B cell (primary cell): ENCODE results near the gene IKZF2. TPM values are rescaled to one million over a fixed set of nuclear protein-coding genes. Genes with fewer than 3 reads are reported as not detected.

Experiments used
- ATAC-seq: fragments of 200-7000 bp; cut with Tn5 transposase; one replicate; pipeline ENCODE4 v1.10.0; 2021; ENCODE audit warnings: low read depth, mild to moderate bottlenecking, moderate number of reproducible peaks, moderate library complexity
- CTCF ChIA-PET: fragments of 350-600 bp; sonication (Branson Sonifier 250); formaldehyde crosslinking; loops from one replicate; lab custom pipeline; 2021; ENCODE audit warnings: antibody characterized with exemption, inconsistent platforms; lab: Charles Lee
- POLR2A ChIA-PET: fragments of 350-600 bp; sonication (Branson Sonifier 250); formaldehyde crosslinking; loops from one replicate; lab custom pipeline; 2021; ENCODE audit warnings: antibody characterized with exemption; lab: Charles Lee
- DNase-seq: peaks from one replicate; pipeline ENCODE4 v3.0.0; 2013
- H2AFZ ChIP-seq: 2 replicates; pipeline ENCODE4 v1.6.1; 2012; ENCODE audit warnings: mild to moderate bottlenecking, low read depth, low read length; ENCODE audit not compliant: insufficient read depth, poor library complexity, severe bottlenecking
- H3K27ac ChIP-seq, 2 donors: 1 replicate in 1 of 2; 2 replicates in 1 of 2; pipeline ENCODE4 v1.5.1; 2012 to 2013; ENCODE audit warnings: low read length in 2 of 2, mild to moderate bottlenecking in 2 of 2, moderate library complexity in 1 of 2
- H3K27me3 ChIP-seq, 4 experiments: fragments of 200-600 bp in 1 of 4; sonication (generic) in 1 of 4; replicated peaks in 1 of 4; 1 replicate in 2 of 4; 2 replicates in 2 of 4; pipeline versions ENCODE4 v1.6.1 to v1.7.0; 2013 to 2016; ENCODE audit warnings: low read length in 3 of 4, mild to moderate bottlenecking in 2 of 4, mixed read lengths in 1 of 4, moderate library complexity in 1 of 4; ENCODE audit not compliant: insufficient read depth in 4 of 4, control insufficient read depth in 3 of 4; ENCODE audit errors: control extremely low read depth in 1 of 4
- H3K36me3 ChIP-seq, 2 experiments: replicated peaks in 1 of 2; 1 replicate in 1 of 2; 2 replicates in 1 of 2; pipeline versions ENCODE4 v1.6.1 to v1.7.1; 2013; ENCODE audit warnings: low read length in 1 of 2; ENCODE audit not compliant: insufficient read depth in 2 of 2, control insufficient read depth in 1 of 2; ENCODE audit errors: control extremely low read depth in 1 of 2, extremely low read depth in 1 of 2
- H3K4me1 ChIP-seq, 2 donors: fragments of 200-600 bp in 1 of 2; sonication (generic) in 1 of 2; 1 replicate in 1 of 2; 2 replicates in 1 of 2; pipeline versions ENCODE4 v1.5.1 to v1.6.1; 2013 to 2017; ENCODE audit warnings: low read length in 2 of 2; ENCODE audit not compliant: control insufficient read depth in 2 of 2, insufficient read depth in 2 of 2
- H3K4me2 ChIP-seq: replicated peaks from 2 replicates; pipeline ENCODE3; 2012; ENCODE audit warnings: mild to moderate bottlenecking, low read depth, low read length; ENCODE audit not compliant: poor library complexity, severe bottlenecking
- H3K4me3 ChIP-seq, 5 experiments: fragments of 200-600 bp in 1 of 5; sonication (generic) in 1 of 5; 1 replicate in 3 of 5; 2 replicates in 2 of 5; pipeline versions ENCODE4 v1.5.1 to v1.7.0; 2011 to 2016; ENCODE audit warnings: low read length in 4 of 5, mild to moderate bottlenecking in 4 of 5, low read depth in 2 of 5, control low read depth in 1 of 5, moderate library complexity in 1 of 5; ENCODE audit not compliant: insufficient read depth in 1 of 5; ENCODE audit errors: control extremely low read depth in 1 of 5, extremely low read depth in 1 of 5
- H3K79me2 ChIP-seq: fragments of 200-600 bp; sonication (generic); one replicate; pipeline ENCODE4 v1.6.0; 2016; ENCODE audit warnings: low read length; ENCODE audit not compliant: control insufficient read depth, insufficient read depth
- H3K9ac ChIP-seq: fragments of 200-600 bp; sonication (generic); 2 replicates; pipeline ENCODE4 v1.6.1; 2017; ENCODE audit warnings: mild to moderate bottlenecking, low read length, moderate library complexity
- H3K9me3 ChIP-seq, 3 donors: one replicate each; pipeline versions ENCODE4 v1.6.1 to v1.7.1; 2013; ENCODE audit warnings: low read length in 2 of 3; ENCODE audit not compliant: control insufficient read depth in 2 of 3, insufficient read depth in 1 of 3; ENCODE audit errors: control extremely low read depth in 1 of 3
- H4K20me1 ChIP-seq: 2 replicates; pipeline ENCODE4 v1.6.0; 2012; ENCODE audit warnings: mild to moderate bottlenecking, low read length; ENCODE audit not compliant: insufficient read depth, control insufficient read depth, poor library complexity, severe bottlenecking
- H3K27ac Mint-ChIP-seq: one replicate; pipeline ENCODE4 v1.8.0; 2021; ENCODE audit warnings: mixed read lengths
- H3K27me3 Mint-ChIP-seq: one replicate; pipeline ENCODE4 v1.8.0; 2021; ENCODE audit warnings: mixed read lengths
- H3K4me1 Mint-ChIP-seq: one replicate; pipeline ENCODE4 v1.8.0; 2021; ENCODE audit warnings: mixed read lengths
- H3K4me3 Mint-ChIP-seq: one replicate; pipeline ENCODE4 v1.8.0; 2021; ENCODE audit warnings: mixed read lengths
- H3K9me3 Mint-ChIP-seq: one replicate; pipeline ENCODE4 v1.8.0; 2022; ENCODE audit warnings: mixed read lengths; ENCODE audit not compliant: insufficient read depth
- EZH2 ChIP-seq: IDR thresholded peaks from 2 replicates; pipeline ENCODE4 v1.6.1; 2012; ENCODE audit warnings: borderline replicate concordance, low read depth, mild to moderate bottlenecking, moderate library complexity, low read length; ENCODE audit not compliant: insufficient read depth, poor library complexity, severe bottlenecking
- WGBS: methylation state at CpG from one replicate; pipeline ENCODE4 v1.1.5; 2013; ENCODE audit warnings: missing lambda C conversion rate; ENCODE audit not compliant: insufficient coverage; 5-methylcytosine and 5-hydroxymethylcytosine counted together
- intact Hi-C: fragments of 100-400 bp; cut with micrococcal nuclease; formaldehyde crosslinking; loops from one replicate; pipeline ENCODE4 v1.10.0; 2022
- polyA plus RNA-seq: library from polyadenylated mRNA; depleted of rRNA; stranded (reverse); fragments of >200 nt; gene quantifications from 2 replicates; pipeline ENCODE4 v1.2.3, GENCODE V29; 2012
- total RNA-seq, 2 donors: library from RNA; stranded (reverse); fragments of 120-200 nt in 1 of 2; gene quantifications; 1 replicate in 1 of 2; 2 replicates in 1 of 2; pipeline versions ENCODE4 v1.2.3 to v1.2.4, GENCODE V29; 2013 to 2022
- TF ChIP-seq, protein P1 (sequence below): fragments of 200-600 bp; IDR thresholded peaks from one replicate; pipeline ENCODE4 v1.8.0; 2022; ENCODE audit warnings: antibody characterized with exemption, mild to moderate bottlenecking

The IKZF2 gene
- total and polyA plus RNA-seq, 2 donors (not counting 1 experiment from before 2014, with no cell fraction given) = 2.5 to 49.3 TPM

DNA sequence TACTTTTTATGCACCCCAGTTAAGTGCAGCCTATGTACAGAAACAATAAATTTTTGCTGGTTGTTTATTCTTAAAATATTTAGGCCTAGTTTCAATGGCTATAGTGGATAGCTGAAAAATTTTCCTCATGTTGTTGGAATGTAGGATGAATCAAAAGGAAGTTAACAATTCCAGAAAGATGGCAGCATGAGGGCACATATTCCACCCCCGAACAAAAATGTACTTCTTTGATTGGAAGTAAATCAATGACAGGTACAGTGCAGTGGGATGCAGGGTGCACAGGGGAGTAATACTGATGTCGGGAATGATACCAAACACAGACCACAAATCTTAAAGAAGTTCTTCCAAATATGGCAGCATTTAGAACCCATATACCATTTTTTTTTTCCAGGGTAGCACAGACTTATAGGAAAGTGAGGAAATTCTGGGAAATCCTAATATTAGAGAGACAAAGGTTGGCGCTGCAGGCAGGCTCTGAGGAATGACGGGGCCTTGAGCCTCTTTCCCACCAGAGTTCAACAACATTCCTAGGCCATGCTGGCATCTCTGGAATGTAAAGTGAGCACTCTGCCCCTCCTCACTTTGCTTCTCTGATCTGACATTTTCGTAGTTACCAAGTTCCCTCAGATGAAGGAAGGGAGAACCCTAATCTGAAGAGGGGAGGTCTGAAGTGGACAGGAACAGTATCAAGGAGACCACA is 36.6 kb upstream of the IKZF2 start:
- H3K36me3 ChIP-seq = no peaks in the 10 kb centered on the region
- Mint-ChIP-seq H3K9me3 (no peaks in the 10 kb centered on the region), H3K4me1 (peaks cover 9% of the 10 kb centered on the region), H3K27me3 (no peaks in the 10 kb centered on the region), H3K27ac (no peak overlapping the region), H3K4me3 (no peak overlapping the region)
- DNase-seq (no peak), ATAC-seq (no peak)
- ChIA-PET CTCF (no interaction called here), POLR2A (no interaction called here)
- peaks cover 6 to 7% of the 10 kb centered on the region in 2 donors for H3K4me1 ChIP-seq
- H2AFZ ChIP-seq = no peak overlapping the region
- H3K9ac ChIP-seq = no peak overlapping the region
- no peak overlapping the region for H3K4me2 ChIP-seq
- TF ChIP-seq EZH2 = no peak
- TF ChIP-seq, protein P1, sequence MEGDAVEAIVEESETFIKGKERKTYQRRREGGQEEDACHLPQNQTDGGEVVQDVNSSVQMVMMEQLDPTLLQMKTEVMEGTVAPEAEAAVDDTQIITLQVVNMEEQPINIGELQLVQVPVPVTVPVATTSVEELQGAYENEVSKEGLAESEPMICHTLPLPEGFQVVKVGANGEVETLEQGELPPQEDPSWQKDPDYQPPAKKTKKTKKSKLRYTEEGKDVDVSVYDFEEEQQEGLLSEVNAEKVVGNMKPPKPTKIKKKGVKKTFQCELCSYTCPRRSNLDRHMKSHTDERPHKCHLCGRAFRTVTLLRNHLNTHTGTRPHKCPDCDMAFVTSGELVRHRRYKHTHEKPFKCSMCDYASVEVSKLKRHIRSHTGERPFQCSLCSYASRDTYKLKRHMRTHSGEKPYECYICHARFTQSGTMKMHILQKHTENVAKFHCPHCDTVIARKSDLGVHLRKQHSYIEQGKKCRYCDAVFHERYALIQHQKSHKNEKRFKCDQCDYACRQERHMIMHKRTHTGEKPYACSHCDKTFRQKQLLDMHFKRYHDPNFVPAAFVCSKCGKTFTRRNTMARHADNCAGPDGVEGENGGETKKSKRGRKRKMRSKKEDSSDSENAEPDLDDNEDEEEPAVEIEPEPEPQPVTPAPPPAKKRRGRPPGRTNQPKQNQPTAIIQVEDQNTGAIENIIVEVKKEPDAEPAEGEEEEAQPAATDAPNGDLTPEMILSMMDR = no peak
- no peaks in the 10 kb centered on the region for H3K79me2 ChIP-seq
- intact Hi-C loops = no loop called here
- no peak overlapping the region for H3K4me3 ChIP-seq
- no peaks in the 10 kb centered on the region for H4K20me1 ChIP-seq
- WGBS = no CpG with 5 or more reads among the region's 5 CpGs
- peaks cover 0 to 7% (median 0%) of the 10 kb centered on the region in 3 donors for H3K9me3 ChIP-seq
- no peaks in the 10 kb centered on the region for H3K27me3 ChIP-seq
- H3K27ac ChIP-seq = no peak overlapping the region

DNA sequence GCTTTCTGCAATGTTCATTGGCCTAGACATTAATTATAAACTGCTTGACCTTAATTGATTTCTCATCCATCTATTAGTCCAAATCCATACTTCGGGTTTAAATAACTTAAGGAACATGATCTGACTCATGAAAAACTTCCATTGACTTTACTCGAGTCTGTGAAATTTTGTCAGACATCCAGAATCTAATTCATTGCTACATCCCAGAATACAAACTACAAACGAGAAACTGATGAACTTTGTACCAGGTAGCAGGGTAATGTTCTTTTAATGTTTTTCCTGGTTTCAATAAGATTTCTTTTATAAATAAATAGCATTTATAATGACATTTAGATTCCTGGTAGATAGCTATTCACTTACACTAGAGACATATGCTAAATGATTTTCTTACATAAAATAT is 36.0 kb upstream of the IKZF2 start:
- H4K20me1 ChIP-seq = no peaks in the 10 kb centered on the region
- peaks cover 0 to 7% (median 0%) of the 10 kb centered on the region in 3 donors for H3K9me3 ChIP-seq
- H2AFZ ChIP-seq = no peak overlapping the region
- Mint-ChIP-seq H3K27me3 (no peaks in the 10 kb centered on the region), H3K4me1 (peaks cover 9% of the 10 kb centered on the region), H3K27ac (no peak overlapping the region), H3K4me3 (no peak overlapping the region), H3K9me3 (no peaks in the 10 kb centered on the region)
- H3K36me3 ChIP-seq = no peaks in the 10 kb centered on the region
- DNase-seq (no peak), ATAC-seq (no peak)
- ChIA-PET CTCF (no interaction called here), POLR2A (no interaction called here)
- no CpG with 5 or more reads among the region's 3 CpGs for WGBS
- no peak overlapping the region for H3K4me2 ChIP-seq
- H3K9ac ChIP-seq = no peak overlapping the region
- H3K27ac ChIP-seq = no peak overlapping the region
- intact Hi-C loops = no loop called here
- no peaks in the 10 kb centered on the region for H3K27me3 ChIP-seq
- H3K4me3 ChIP-seq = no peak overlapping the region
- TF ChIP-seq, protein P1 = no peak
- no peak for TF ChIP-seq EZH2
- peaks cover 6 to 7% of the 10 kb centered on the region in 2 donors for H3K4me1 ChIP-seq
- H3K79me2 ChIP-seq = no peaks in the 10 kb centered on the region
